H9 (cell line): Measurements from ENCODE around the gene BBX. TPM values are rescaled to one million over a fixed set of nuclear protein-coding genes. Genes with fewer than 3 reads are reported as not detected.

Experiments
- DNase-seq: peaks from one replicate; pipeline ENCODE4 v3.0.0-alpha.2; 2017
- H2AFZ ChIP-seq: one replicate; pipeline ENCODE4 v1.6.1; 2013; ENCODE audit warnings: mild to moderate bottlenecking, low read length, control low read depth, moderate library complexity
- H2AK5ac ChIP-seq: 2 replicates; pipeline ENCODE4 v1.6.1; 2013; ENCODE audit warnings: low read length, control low read depth, mixed read lengths; ENCODE audit not compliant: insufficient read length
- H2BK120ac ChIP-seq: one replicate; pipeline ENCODE4 v1.6.1; 2013; ENCODE audit warnings: low read depth, mild to moderate bottlenecking, low read length, control low read depth, inconsistent platforms; ENCODE audit not compliant: poor library complexity, severe bottlenecking
- H2BK12ac ChIP-seq: 2 replicates; pipeline ENCODE4 v1.6.1; 2013; ENCODE audit warnings: low read length, control low read depth, mixed read lengths, low read depth; ENCODE audit not compliant: insufficient read length
- H2BK15ac ChIP-seq: 2 replicates; pipeline ENCODE4 v1.6.1; 2013; ENCODE audit warnings: low read depth, low read length, control low read depth
- H2BK20ac ChIP-seq: one replicate; pipeline ENCODE4 v1.6.1; 2013; ENCODE audit warnings: low read depth, mild to moderate bottlenecking, low read length, control low read depth, inconsistent platforms; ENCODE audit not compliant: poor library complexity, severe bottlenecking
- H2BK5ac ChIP-seq: 2 replicates; pipeline ENCODE4 v1.6.1; 2013; ENCODE audit warnings: low read length, control low read depth, mixed read lengths; ENCODE audit not compliant: insufficient read length
- H3K14ac ChIP-seq: 2 replicates; pipeline ENCODE4 v1.6.1; 2013; ENCODE audit warnings: low read length, control low read depth; ENCODE audit not compliant: insufficient read depth
- H3K18ac ChIP-seq: 2 replicates; pipeline ENCODE4 v1.6.1; 2013; ENCODE audit warnings: low read depth, mild to moderate bottlenecking, mixed read lengths, low read length, control low read depth; ENCODE audit not compliant: insufficient read length
- H3K23ac ChIP-seq: 2 replicates; pipeline ENCODE4 v1.6.1; 2013; ENCODE audit warnings: low read length, control low read depth, mixed read lengths, low read depth; ENCODE audit not compliant: insufficient read length
- H3K23me2 ChIP-seq: 2 replicates; pipeline ENCODE4 v1.6.1; 2013; ENCODE audit warnings: low read depth, mild to moderate bottlenecking, mixed read lengths, low read length, control low read depth; ENCODE audit not compliant: insufficient read length, poor library complexity, severe bottlenecking
- H3K27ac ChIP-seq: 2 replicates; pipeline ENCODE4 v1.5.1; 2013; ENCODE audit warnings: low read length, control low read depth, mixed read lengths, low read depth; ENCODE audit not compliant: insufficient read length
- H3K27me3 ChIP-seq: 2 replicates; pipeline ENCODE4 v1.6.1; 2013; ENCODE audit warnings: low read length, control low read depth, inconsistent platforms; ENCODE audit not compliant: insufficient read depth
- H3K4ac ChIP-seq: 2 replicates; pipeline ENCODE4 v1.6.1; 2013; ENCODE audit warnings: low read depth, mild to moderate bottlenecking, control low read depth, inconsistent platforms, low read length, moderate library complexity
- H3K4me1 ChIP-seq: 2 replicates; pipeline ENCODE4 v1.6.1; 2013; ENCODE audit warnings: low read length, control low read depth, inconsistent platforms; ENCODE audit not compliant: insufficient read depth
- H3K4me2 ChIP-seq: 2 replicates; pipeline ENCODE4 v1.6.1; 2013; ENCODE audit warnings: low read length, control low read depth, mixed read lengths; ENCODE audit not compliant: insufficient read length, insufficient read depth
- H3K56ac ChIP-seq: 2 replicates; pipeline ENCODE4 v1.6.1; 2013; ENCODE audit warnings: low read depth, mild to moderate bottlenecking, mixed read lengths, low read length, control low read depth; ENCODE audit not compliant: insufficient read length
- H3K79me1 ChIP-seq: 2 replicates; pipeline ENCODE4 v1.6.1; 2013; ENCODE audit warnings: low read depth, mild to moderate bottlenecking, moderate library complexity, low read length, control low read depth, inconsistent platforms; ENCODE audit not compliant: insufficient read depth, poor library complexity, severe bottlenecking
- H3K79me2 ChIP-seq: 2 replicates; pipeline ENCODE4 v1.6.1; 2013; ENCODE audit warnings: low read length, control low read depth, inconsistent platforms; ENCODE audit not compliant: insufficient read depth
- H3K9ac ChIP-seq: 2 replicates; pipeline ENCODE4 v1.6.1; 2013; ENCODE audit warnings: low read length, control low read depth, mixed read lengths; ENCODE audit not compliant: insufficient read length; ENCODE audit errors: extremely low read depth
- H3K9me3 ChIP-seq: one replicate; pipeline ENCODE4 v1.6.1; 2013; ENCODE audit warnings: low read depth, low read length, inconsistent platforms; ENCODE audit not compliant: control insufficient read depth
- H3T11ph ChIP-seq: one replicate; pipeline ENCODE4 v1.6.1; 2013; ENCODE audit warnings: mild to moderate bottlenecking, low read length, control low read depth, inconsistent platforms
- H4K20me1 ChIP-seq: one replicate; pipeline ENCODE4 v1.6.1; 2013; ENCODE audit not compliant: control insufficient read depth, insufficient read length, insufficient read depth
- H4K5ac ChIP-seq: 2 replicates; pipeline ENCODE4 v1.6.1; 2013; ENCODE audit warnings: low read depth, mild to moderate bottlenecking, mixed read lengths, low read length, control low read depth; ENCODE audit not compliant: insufficient read length
- H4K8ac ChIP-seq: replicated peaks from 2 replicates; pipeline ENCODE4 v1.6.1; 2013; ENCODE audit warnings: low read length, control low read depth, mixed read lengths, low read depth; ENCODE audit not compliant: insufficient read length
- H4K91ac ChIP-seq: 2 replicates; pipeline ENCODE4 v1.6.1; 2013; ENCODE audit warnings: low read depth, mild to moderate bottlenecking, moderate library complexity, mixed read lengths, low read length, control low read depth; ENCODE audit not compliant: insufficient read length
- H3K27ac Mint-ChIP-seq, 3 experiments: 2 replicates in 2 of 3; 3 replicates in 1 of 3; pipeline ENCODE4 v1.8.0; 2020 to 2021; ENCODE audit warnings: mixed read lengths in 3 of 3, mild to moderate bottlenecking in 1 of 3, moderate library complexity in 1 of 3
- H3K27me3 Mint-ChIP-seq: 2 replicates; pipeline ENCODE4 v1.8.0; 2021; ENCODE audit warnings: low read depth, mild to moderate bottlenecking, moderate library complexity, mixed read lengths
- H3K36me3 Mint-ChIP-seq, 3 experiments: 2 replicates in 2 of 3; 3 replicates in 1 of 3; pipeline ENCODE4 v1.8.0; 2020 to 2021; ENCODE audit warnings: low read depth in 3 of 3, mixed read lengths in 3 of 3; ENCODE audit not compliant: insufficient read depth in 1 of 3
- H3K4me1 Mint-ChIP-seq, 2 experiments: 2 replicates each; pipeline ENCODE4 v1.8.0; 2020; ENCODE audit warnings: mixed read lengths in 2 of 2
- H3K4me3 Mint-ChIP-seq, 2 experiments: 2 replicates in 1 of 2; 3 replicates in 1 of 2; pipeline ENCODE4 v1.8.0; 2020 to 2021; ENCODE audit warnings: mild to moderate bottlenecking in 2 of 2, mixed read lengths in 2 of 2, moderate library complexity in 1 of 2
- H3K9me3 Mint-ChIP-seq, 2 experiments: 2 replicates in 1 of 2; 3 replicates in 1 of 2; pipeline ENCODE4 v1.8.0; 2020; ENCODE audit warnings: mild to moderate bottlenecking in 2 of 2, mixed read lengths in 2 of 2, moderate library complexity in 1 of 2
- CTCF ChIP-seq: fragments of 200-600 bp; sonication (generic); conservative IDR thresholded peaks from 3 replicates; pipeline ENCODE4 v1.8.0; 2021; ENCODE audit warnings: antibody characterized with exemption, mild to moderate bottlenecking
- WGBS: extraction: QIAGEN DNeasy Blood & Tissue Kit; methylation state at CpG from one replicate; pipeline ENCODE4 v1.1.7; 2013; ENCODE audit warnings: missing lambda C conversion rate, low lambda C conversion rate, mixed read lengths; ENCODE audit not compliant: insufficient read length; ENCODE audit errors: extremely low coverage; 5-methylcytosine and 5-hydroxymethylcytosine counted together
- total RNA-seq: library from RNA; stranded (reverse); gene quantifications from 2 replicates; pipeline ENCODE4 v1.2.1, GENCODE V29; 2021

Gene BBX
- total RNA-seq, 1 experiment from 2014 or later = 34.8 TPM

GRCh38 chr3:107521469-107522059 lies 1.2 kb upstream of the BBX start:
- H3K79me1 ChIP-seq = no peaks in the 10 kb centered on the region
- H3K4me1 ChIP-seq = no peaks in the 10 kb centered on the region
- no peaks in the 10 kb centered on the region for H3K79me2 ChIP-seq
- H3K23me2 ChIP-seq = peaks cover 14% of the 10 kb centered on the region
- Mint-ChIP-seq H3K9me3 (no peaks in the 10 kb centered on the region), H3K36me3 (peaks cover 0 to under 1% (median 0%) of the 10 kb centered on the region in 3 experiments; a peak in 2 of 7 replicates), H3K4me1 (peaks cover 12 to 14% of the 10 kb centered on the region in 2 experiments), H3K27ac (no peak overlapping the region), H3K27me3 (peaks cover 3% of the 10 kb centered on the region; the same call in 1 of the 2 replicates), H3K4me3 (no peak overlapping the region)
- H2AK5ac ChIP-seq = no peak overlapping the region
- no peak overlapping the region for H3K14ac ChIP-seq
- H4K8ac ChIP-seq = no peak overlapping the region
- no peaks in the 10 kb centered on the region for H3K9me3 ChIP-seq
- H2BK20ac ChIP-seq = no peak overlapping the region
- H3K4me2 ChIP-seq = no peak overlapping the region
- H3T11ph ChIP-seq = no peak overlapping the region
- no CpG with 5 or more reads among the region's 3 CpGs for WGBS
- H3K27me3 ChIP-seq = no peaks in the 10 kb centered on the region
- no peak overlapping the region for H3K9ac ChIP-seq
- H4K5ac ChIP-seq = no peak overlapping the region
- no peak overlapping the region for H3K18ac ChIP-seq
- no peak for TF ChIP-seq CTCF
- H3K23ac ChIP-seq = no peak overlapping the region
- H2BK15ac ChIP-seq = no peak overlapping the region
- no peak overlapping the region for H3K4ac ChIP-seq
- no peak overlapping the region for H2BK120ac ChIP-seq
- no peak overlapping the region for H2AFZ ChIP-seq
- no peak overlapping the region for H3K56ac ChIP-seq
- no peak overlapping the region for H2BK5ac ChIP-seq
- no peak overlapping the region for H4K91ac ChIP-seq
- no peak for DNase-seq
- H3K27ac ChIP-seq = no peak overlapping the region
- H4K20me1 ChIP-seq = no peaks in the 10 kb centered on the region
- no peak overlapping the region for H2BK12ac ChIP-seq
